H1 (cell line): Measurements from ENCODE around the gene PDP2.

ENCODE experiments used
- BCL11A ChIP-seq, 2 experiments: IDR thresholded peaks; one replicate each; pipeline ENCODE4 v1.6.1; 2011; ENCODE audit warnings: low read depth in 2 of 2, low read length in 2 of 2, mild to moderate bottlenecking in 2 of 2
- CTCF ChIP-seq, 3 experiments: IDR thresholded peaks; 1 replicate in 2 of 3; 2 replicates in 1 of 3; pipeline versions ENCODE4 v1.5.1 to v1.6.1; 2011; ENCODE audit warnings: low read length in 3 of 3, mild to moderate bottlenecking in 3 of 3, inconsistent platforms in 2 of 3, low read depth in 1 of 3, moderate library complexity in 1 of 3; ENCODE audit not compliant: insufficient read depth in 1 of 3; ENCODE audit errors: control extremely low read depth in 1 of 3
- EGR1 ChIP-seq: IDR thresholded peaks from 2 replicates; pipeline ENCODE4 v1.6.1; 2011; ENCODE audit warnings: low read depth, low read length, borderline replicate concordance
- EP300 ChIP-seq, 2 experiments: IDR thresholded peaks; 1 replicate in 1 of 2; 2 replicates in 1 of 2; pipeline ENCODE4 v1.6.1; 2011 to 2012; ENCODE audit warnings: low read depth in 2 of 2, low read length in 2 of 2, mild to moderate bottlenecking in 2 of 2, borderline replicate concordance in 1 of 2, inconsistent platforms in 1 of 2, moderate library complexity in 1 of 2
- KDM1A ChIP-seq: fragments of 200-600, 300-600 bp; sonication (generic); IDR thresholded peaks from 2 replicates; pipeline ENCODE4 v1.7.1; 2016; ENCODE audit warnings: mild to moderate bottlenecking, low read length, borderline replicate concordance
- MAFK ChIP-seq: IDR thresholded peaks from 2 replicates; pipeline ENCODE4 v1.6.1; 2012; ENCODE audit warnings: low read depth, mild to moderate bottlenecking, improper control_type of control experiment, low read length
- POLR2A ChIP-seq, 2 experiments: IDR thresholded peaks; 1 replicate in 1 of 2; 2 replicates in 1 of 2; pipeline ENCODE4 v1.6.1; 2011; ENCODE audit warnings: low read depth in 2 of 2, low read length in 2 of 2, mild to moderate bottlenecking in 2 of 2; ENCODE audit errors: control extremely low read depth in 1 of 2
- TBP ChIP-seq: IDR thresholded peaks from 2 replicates; pipeline ENCODE4 v1.6.1; 2011; ENCODE audit warnings: low read depth, low read length, improper control_type of control experiment
- TCF12 ChIP-seq: IDR thresholded peaks from 2 replicates; pipeline ENCODE4 v1.6.1; 2011; ENCODE audit warnings: low read depth, mild to moderate bottlenecking, low read length
- USF2 ChIP-seq: IDR thresholded peaks from 2 replicates; pipeline ENCODE4 v1.6.1; 2011; ENCODE audit warnings: low read length, improper control_type of control experiment
- YY1 ChIP-seq: IDR thresholded peaks from 2 replicates; pipeline ENCODE4 v1.6.1; 2011; ENCODE audit warnings: low read depth, mild to moderate bottlenecking, low read length

- no peak for TF ChIP-seq CTCF (IDR thresholded peaks at IDR 0.05; ENCODE audit: control extremely low read depth in 1 of 3, insufficient read depth in 1 of 3, low read depth in 1 of 3, low read length in 3 of 3)
- TF ChIP-seq POLR2A (IDR thresholded peaks at IDR 0.05; ENCODE audit: control extremely low read depth in 1 of 2, low read depth in 2 of 2, low read length in 2 of 2), result no peak
- TF ChIP-seq EGR1, result no peak
- no peak for TF ChIP-seq MAFK
- no peak for TF ChIP-seq TBP
- TF ChIP-seq YY1, result no peak
- TF ChIP-seq BCL11A (IDR thresholded peaks at IDR 0.05; ENCODE audit: low read depth in 2 of 2, low read length in 2 of 2), result no peak
- no peak for TF ChIP-seq EP300 (IDR thresholded peaks at IDR 0.05; ENCODE audit: borderline replicate concordance in 1 of 2, low read depth in 2 of 2, low read length in 2 of 2)
- no peak for TF ChIP-seq TCF12
- TF ChIP-seq USF2, result no peak
- TF ChIP-seq KDM1A, result no peak
Measured at GRCh38 chr16:66935314-66936011, 55.1 kb downstream of the PDP2 start, which contains the start of gene CES2.
